HL-60 (cell line): ENCODE measurements around the gene FBXO15.

Experiments used
- CTCF ChIP-seq: IDR thresholded peaks from one replicate; pipeline ENCODE4 v1.5.1; 2011; ENCODE audit warnings: low read length, control low read depth, inconsistent platforms; ENCODE audit not compliant: insufficient read depth
- GABPA ChIP-seq: IDR thresholded peaks from 2 replicates; pipeline ENCODE4 v1.6.1; 2012; ENCODE audit warnings: low read depth
- REST ChIP-seq: IDR thresholded peaks from 2 replicates; pipeline ENCODE4 v1.6.1; 2012; ENCODE audit warnings: low read depth; ENCODE audit not compliant: insufficient replicate concordance

GRCh38 chr18:74123200-74123599 lies 24.4 kb downstream of the FBXO15 start:
- no peak for TF ChIP-seq CTCF
- TF ChIP-seq REST: no peak
- TF ChIP-seq GABPA: no peak
